ENCODE results near the gene ADAMTS16.

Gene ADAMTS16

GRCh38 chr5:5183933-5184332, 43.8 kb downstream of the ADAMTS16 start:
- no peak for TF ChIP-seq POLR2A (IDR thresholded peaks at IDR 0.05; ENCODE audit: low read depth, low read length)
- DNase-seq (ENCODE audit: insufficient read length, low spot score) (no peak), FAIRE-seq (no peak)

- TF ChIP-seq POLR2A (IDR thresholded peaks at IDR 0.05; ENCODE audit: low read depth, low read length): no peak
- FAIRE-seq (no peak), DNase-seq (ENCODE audit: insufficient read length, low spot score) (no peak)
Observed at GRCh38 chr5:5188376-5189050, 48.4 kb downstream of the ADAMTS16 start.

- DNase-seq (ENCODE audit: insufficient read length, low spot score): no peak
- FAIRE-seq: no peak
- no peak for TF ChIP-seq POLR2A (IDR thresholded peaks at IDR 0.05; ENCODE audit: low read depth, low read length)
Observed at GRCh38 chr5:5189051-5189430, 48.9 kb downstream of the ADAMTS16 start.

GRCh38 chr5:5191906-5192305, 51.8 kb downstream of the ADAMTS16 start:
- no peak for TF ChIP-seq POLR2A (IDR thresholded peaks at IDR 0.05; ENCODE audit: low read depth, low read length)
- no peak for FAIRE-seq
- DNase-seq (ENCODE audit: insufficient read length, low spot score): no peak

- FAIRE-seq (no peak), DNase-seq (ENCODE audit: insufficient read length, low spot score) (no peak)
- TF ChIP-seq POLR2A (IDR thresholded peaks at IDR 0.05; ENCODE audit: low read depth, low read length): no peak
Observed at GRCh38 chr5:5192681-5193080, 52.6 kb downstream of the ADAMTS16 start.

GRCh38 chr5:5195128-5195918, 55.2 kb downstream of the ADAMTS16 start:
- TF ChIP-seq POLR2A (IDR thresholded peaks at IDR 0.05; ENCODE audit: low read depth, low read length): no peak
- DNase-seq (ENCODE audit: insufficient read length, low spot score) (no peak), FAIRE-seq (no peak)

GRCh38 chr5:5198135-5198534, 58.0 kb downstream of the ADAMTS16 start:
- DNase-seq (ENCODE audit: insufficient read length, low spot score) (no peak), FAIRE-seq (peak; percentile 78)

GRCh38 chr5:5198815-5199214, 58.7 kb downstream of the ADAMTS16 start:
- FAIRE-seq (no peak), DNase-seq (ENCODE audit: insufficient read length, low spot score) (no peak)
- no peak for TF ChIP-seq POLR2A (IDR thresholded peaks at IDR 0.05; ENCODE audit: low read depth, low read length)

More at GRCh38 chr5:5198135-5198534, 58.0 kb downstream of the ADAMTS16 start:
- no peak for TF ChIP-seq POLR2A (IDR thresholded peaks at IDR 0.05; ENCODE audit: low read depth, low read length)

- no peak for DNase-seq (ENCODE audit: insufficient read length, low spot score)
- FAIRE-seq: no peak
- no peak for TF ChIP-seq POLR2A (IDR thresholded peaks at IDR 0.05; ENCODE audit: low read depth, low read length)
Observed at GRCh38 chr5:5199495-5199894, 59.4 kb downstream of the ADAMTS16 start.

- no peak for FAIRE-seq
- TF ChIP-seq POLR2A (IDR thresholded peaks at IDR 0.05; ENCODE audit: low read depth, low read length): no peak
- DNase-seq (ENCODE audit: insufficient read length, low spot score): no peak
Observed at GRCh38 chr5:5200133-5200532, 60.0 kb downstream of the ADAMTS16 start.

GRCh38 chr5:5202321-5202720, 62.2 kb downstream of the ADAMTS16 start:
- FAIRE-seq: peak; percentile 23
- DNase-seq (ENCODE audit: insufficient read length, low spot score): no peak
- TF ChIP-seq POLR2A (IDR thresholded peaks at IDR 0.05; ENCODE audit: low read depth, low read length): no peak

- FAIRE-seq: no peak
- no peak for DNase-seq (ENCODE audit: insufficient read length, low spot score)
- no peak for TF ChIP-seq POLR2A (IDR thresholded peaks at IDR 0.05; ENCODE audit: low read depth, low read length)
Observed at GRCh38 chr5:5203451-5203850, 63.3 kb downstream of the ADAMTS16 start.

GRCh38 chr5:5207828-5208227, 67.7 kb downstream of the ADAMTS16 start:
- FAIRE-seq: no peak
- no peak for TF ChIP-seq POLR2A (IDR thresholded peaks at IDR 0.05; ENCODE audit: low read depth, low read length)

GRCh38 chr5:5209089-5209488, 69.0 kb downstream of the ADAMTS16 start:
- no peak for TF ChIP-seq POLR2A (IDR thresholded peaks at IDR 0.05; ENCODE audit: low read depth, low read length)
- DNase-seq (ENCODE audit: insufficient read length, low spot score) (no peak), FAIRE-seq (no peak)

More at GRCh38 chr5:5207828-5208227, 67.7 kb downstream of the ADAMTS16 start:
- DNase-seq (ENCODE audit: insufficient read length, low spot score): no peak

Measured in H54 (cell line).